Adrenal gland (tissue), 12 donors: ENCODE results near the gene TARS3. TPM values are rescaled to one million over a fixed set of nuclear protein-coding genes. Genes with fewer than 3 reads are reported as not detected.

Source experiments
- DNase-seq, 7 donors: peaks; one replicate each; pipeline ENCODE4 v3.0.0-alpha.2; 2019 to 2020
- H3K27ac ChIP-seq, 5 donors: fragments of 200-600 bp; sonication (generic) in 4 of 5; 1 replicate in 3 of 5; 2 replicates in 2 of 5; pipeline versions ENCODE4 v1.5.1 to v1.8.0; 2016 to 2020; ENCODE audit warnings: mild to moderate bottlenecking in 1 of 5
- H3K27me3 ChIP-seq: fragments of 200-600 bp; 2 replicates; pipeline ENCODE4 v1.8.0; 2021
- H3K36me3 ChIP-seq, 2 donors: fragments of 200-600 bp; replicated peaks in 1 of 2; 1 replicate in 1 of 2; 2 replicates in 1 of 2; pipeline versions ENCODE4 v1.5.1 to v1.8.0; 2018 to 2022
- H3K4me1 ChIP-seq, 2 donors: fragments of 200-600 bp; replicated peaks in 1 of 2; 1 replicate in 1 of 2; 2 replicates in 1 of 2; pipeline versions ENCODE4 v1.5.1 to v1.8.0; 2018 to 2021
- H3K4me3 ChIP-seq, 4 donors: fragments of 200-600 bp; sonication (generic) in 3 of 4; one replicate each; pipeline ENCODE4 v1.5.1; 2016 to 2018
- H3K9me3 ChIP-seq, 3 donors: fragments of 200-600 bp; sonication (generic) in 1 of 3; replicated peaks in 1 of 3; 1 replicate in 2 of 3; 2 replicates in 1 of 3; pipeline versions ENCODE4 v1.5.1 to v1.8.0; 2016 to 2021
- CTCF ChIP-seq, 6 experiments: fragments of 450-650 bp in 4 of 6; fragments of 200-600 bp in 2 of 6; sonication (generic) in 1 of 6; IDR thresholded peaks; 1 replicate in 5 of 6; 2 replicates in 1 of 6; pipeline versions ENCODE4 v1.5.1 to v1.8.0; 2016 to 2021; ENCODE audit warnings: antibody characterized with exemption in 6 of 6, mild to moderate bottlenecking in 2 of 6, moderate library complexity in 1 of 6
- POLR2A ChIP-seq, 2 donors: fragments of 450-650 bp; IDR thresholded peaks; one replicate each; pipeline ENCODE4 v1.6.1; 2017; ENCODE audit warnings: antibody characterized with exemption in 2 of 2, mild to moderate bottlenecking in 2 of 2, moderate library complexity in 1 of 2
- WGBS, 4 donors: extraction: QIAGEN DNeasy Blood & Tissue Kit in 2 of 4; methylation state at CpG; one replicate each; pipeline versions ENCODE4 v1.1.5 to v1.1.7; 2013 to 2017; 5-methylcytosine and 5-hydroxymethylcytosine counted together
- intact Hi-C, 2 donors: fragments of 100-400 bp; cut with DNase I; formaldehyde crosslinking; loops; one replicate each; pipeline versions ENCODE4 v1.14.1 to v1.15.0; 2022 to 2023
- polyA plus RNA-seq, 3 donors: library from polyadenylated mRNA; stranded (reverse); fragments of 200-250 nt in 2 of 3; fragments of 350-450 nt in 1 of 3; fragmentation: Illumina TruSeq in 1 of 3; extraction: RNeasy Lipid Tissue Mini Kit (QIAGEN cat#74804) in 1 of 3; gene quantifications; one replicate each; pipeline ENCODE4 v1.2.3, GENCODE V29; 2013 to 2014
- total RNA-seq, 9 donors: library from RNA; depleted of rRNA in 4 of 9; stranded (reverse); fragments of >200 nt in 4 of 9; fragments of 120-200 nt in 1 of 9; fragmentation: NEBNext Ultra II Directional in 1 of 9; extraction: Animal tissue kit (Norgen Biotek cat#: 25700) in 1 of 9; gene quantifications; one replicate each; pipeline versions ENCODE4 v1.1.0 to v1.2.4, GENCODE V29; 2013 to 2023
- donor health status: healthy with polysubstance abuse.
- donor health status: Bipolar disorder and iron deficiency.
- donor health status: DM: yes; HTN: yes; CAD: no.
- donor health status: DM: no; HTN: no; CAD: no.
- donor health status: DM: no; HTN: no; CAD: no.
- donor health status: DM: yes; HTN: yes; CAD: no.

Gene TARS3
- total and polyA plus RNA-seq, 12 donors: 4.8 to 28.5 (median 14.1) TPM

- H3K27ac ChIP-seq: peak overlapping the region in 1 of 5 donors; percentile 8
- no peak for TF ChIP-seq CTCF (IDR thresholded peaks at IDR 0.05)
- TF ChIP-seq POLR2A (IDR thresholded peaks at IDR 0.05): no peak
- peak; percentile 40 to 91 (median 60) for DNase-seq
- peaks cover 7 to 13% of the 10 kb centered on the region in 2 donors for H3K4me1 ChIP-seq
- WGBS, 4 donors: 46 to 63% (median 61%) methylated on average over 17 to 20 of the region's 20 CpGs
- H3K9me3 ChIP-seq: no peaks in the 10 kb centered on the region
- H3K36me3 ChIP-seq: no peaks in the 10 kb centered on the region
- intact Hi-C loops: no loop called here
- H3K4me3 ChIP-seq: no peak overlapping the region
- H3K27me3 ChIP-seq: no peaks in the 10 kb centered on the region
Observed at GRCh38 chr15:101613130-101614000, 110.9 kb downstream of the TARS3 start.

GRCh38 chr15:101612676-101613075 lies 111.6 kb downstream of the TARS3 start:
- Histone ChIP-seq H3K36me3 (no peaks in the 10 kb centered on the region), H3K9me3 (no peaks in the 10 kb centered on the region), H3K27me3 (no peaks in the 10 kb centered on the region), H3K4me1 (peaks cover 7 to 13% of the 10 kb centered on the region in 2 donors), H3K4me3 (no peak overlapping the region), H3K27ac (no peak overlapping the region)
- DNase-seq: no peak
- TF ChIP-seq CTCF (IDR thresholded peaks at IDR 0.05) (no peak), POLR2A (IDR thresholded peaks at IDR 0.05) (no peak)
- WGBS, 4 donors: 81 to 94% (median 86%) methylated on average over 3 to 11 of the region's 11 CpGs
- intact Hi-C loops: no loop called here

GRCh38 chr15:101611580-101612299 lies 112.5 kb downstream of the TARS3 start:
- intact Hi-C loops: no loop called here
- H3K27me3 ChIP-seq: no peaks in the 10 kb centered on the region
- no peak overlapping the region for H3K27ac ChIP-seq
- no peaks in the 10 kb centered on the region for H3K36me3 ChIP-seq
- peaks cover 7 to 13% of the 10 kb centered on the region in 2 donors for H3K4me1 ChIP-seq
- DNase-seq: no peak
- WGBS, 4 donors: 85 to 94% (median 90%) methylated on average over 8 to 10 of the region's 10 CpGs
- TF ChIP-seq POLR2A (IDR thresholded peaks at IDR 0.05) (no peak), CTCF (IDR thresholded peaks at IDR 0.05) (no peak)
- no peak overlapping the region for H3K4me3 ChIP-seq
- no peaks in the 10 kb centered on the region for H3K9me3 ChIP-seq

GRCh38 chr15:101611007-101611406 lies 113.3 kb downstream of the TARS3 start:
- Histone ChIP-seq H3K27ac (no peak overlapping the region), H3K9me3 (no peaks in the 10 kb centered on the region), H3K4me3 (no peak overlapping the region), H3K27me3 (no peaks in the 10 kb centered on the region), H3K4me1 (peaks cover 5 to 10% of the 10 kb centered on the region in 2 donors), H3K36me3 (no peaks in the 10 kb centered on the region)
- DNase-seq: no peak
- 87 to 90% (median 89%) methylated on average over 13 to 15 of the region's 15 CpGs for WGBS, 4 donors
- TF ChIP-seq CTCF (IDR thresholded peaks at IDR 0.05) (no peak), POLR2A (IDR thresholded peaks at IDR 0.05) (no peak)
- intact Hi-C loops: no loop called here
